Measurements from ENCODE around the gene ZNF326.
"Not testable (repeated sequence)": the region's sequence is repeated elsewhere in the genome, so short reads cannot be mapped to it uniquely, and the experiment has no call there.

ZNF326 gene

GRCh38 chr1:89998306-89998705 lies 3.4 kb downstream of the ZNF326 start:
- no peak for DNase-seq

GRCh38 chr1:89999208-89999607 lies 4.3 kb downstream of the ZNF326 start:
- no peak for DNase-seq

- DNase-seq = no peak
These were observed 4.7 kb downstream of the ZNF326 start for GRCh38 chr1:89999628-90000027.

GRCh38 chr1:90000934-90001676 lies 6.2 kb downstream of the ZNF326 start:
- DNase-seq = peak; percentile 13

GRCh38 chr1:90007979-90008404 lies 13.1 kb downstream of the ZNF326 start:
- no peak for DNase-seq

- DNase-seq = no peak
These were observed 17.4 kb downstream of the ZNF326 start for GRCh38 chr1:90012300-90012699.

- DNase-seq = no peak
These were observed 28.8 kb downstream of the ZNF326 start for GRCh38 chr1:90023691-90024090.

- no peak for DNase-seq
These were observed 32.4 kb downstream of the ZNF326 start for GRCh38 chr1:90027281-90027680.

GRCh38 chr1:90039652-90040051 lies 44.7 kb downstream of the ZNF326 start:
- no peak for DNase-seq

GRCh38 chr1:90043586-90043985 lies 48.7 kb downstream of the ZNF326 start:
- DNase-seq = no peak

- DNase-seq = no peak
These were observed 49.4 kb downstream of the ZNF326 start for GRCh38 chr1:90044346-90044745.

GRCh38 chr1:90045853-90046563 lies 51.1 kb downstream of the ZNF326 start:
- peak; percentile 16 for DNase-seq

GRCh38 chr1:90046635-90047034 lies 51.7 kb downstream of the ZNF326 start:
- DNase-seq = no peak

- DNase-seq = no peak
These were observed 53.1 kb downstream of the ZNF326 start for GRCh38 chr1:90048043-90048442.

- not testable (repeated sequence) for DNase-seq
These were observed 68.1 kb downstream of the ZNF326 start for GRCh38 chr1:90062700-90063643.

- not testable (repeated sequence) for DNase-seq
These were observed 69.2 kb downstream of the ZNF326 start for GRCh38 chr1:90064109-90064508.

- no peak for DNase-seq
These were observed 72.5 kb downstream of the ZNF326 start for GRCh38 chr1:90067194-90067931.

- DNase-seq = no peak
These were observed 73.8 kb downstream of the ZNF326 start for GRCh38 chr1:90068611-90069280.

GRCh38 chr1:90074137-90074536 lies 79.2 kb downstream of the ZNF326 start:
- no peak for DNase-seq

- no peak for DNase-seq
These were observed 79.7 kb downstream of the ZNF326 start for GRCh38 chr1:90074566-90074965.

- no peak for DNase-seq
These were observed 80.1 kb downstream of the ZNF326 start for GRCh38 chr1:90074970-90075391.

GRCh38 chr1:90083995-90084394 lies 89.1 kb downstream of the ZNF326 start:
- no peak for DNase-seq

Measured in CD4-positive, alpha-beta T cell treated with Interleukin-17A for 1 hour (primary cell).